Measurements from ENCODE around the gene NAALADL2.

- no peak for TF ChIP-seq JUND (IDR thresholded peaks at IDR 0.05)
- no peak for TF ChIP-seq CTCF (IDR thresholded peaks at IDR 0.05; ENCODE audit: low read depth, low read length, missing input control)
- no peak for TF ChIP-seq RAD21 (IDR thresholded peaks at IDR 0.05)
- TF ChIP-seq TAF1 (conservative IDR thresholded peaks at IDR 0.05), result no peak
- TF ChIP-seq SP1 (IDR thresholded peaks at IDR 0.05), result no peak
- no peak for TF ChIP-seq EGR1 (IDR thresholded peaks at IDR 0.05; ENCODE audit: low read depth in 2 of 2)
- TF ChIP-seq MAX (IDR thresholded peaks at IDR 0.05), result no peak
- TF ChIP-seq FOXA1 (IDR thresholded peaks at IDR 0.05), result no peak
- TF ChIP-seq RXRA (IDR thresholded peaks at IDR 0.05), result no peak
- no peak for TF ChIP-seq ZBTB33 (IDR thresholded peaks at IDR 0.05)
Observed at GRCh38 chr3:175836617-175837016, 977.5 kb downstream of the NAALADL2 start.

Measured in liver (tissue), 3 donors.